ENCODE data around the gene ARHGAP6. TPM values are rescaled to one million over a fixed set of nuclear protein-coding genes. Genes with fewer than 3 reads are reported as not detected.

ARHGAP6 gene
- total RNA-seq, 1 donor = 5.4 TPM

DNA sequence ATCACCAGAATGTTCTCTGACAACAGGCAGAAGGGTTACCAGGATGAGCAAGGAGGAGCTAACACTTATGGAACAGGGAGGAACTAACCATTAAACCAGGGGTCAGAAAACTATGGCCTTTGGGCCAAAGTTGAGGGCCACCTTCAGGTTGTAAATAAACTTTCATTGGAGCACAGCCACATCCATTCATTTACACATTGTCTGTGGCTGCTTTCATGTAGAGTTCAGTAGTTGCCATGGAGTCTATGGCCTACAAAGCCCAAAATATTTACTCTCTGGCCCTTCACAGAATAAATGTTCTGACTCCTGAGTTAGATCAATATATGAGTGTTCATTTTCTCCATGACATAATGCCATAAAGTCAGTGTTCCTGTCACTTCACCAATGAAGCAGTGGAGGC is 567.8 kb downstream of the ARHGAP6 start:
- H3K9me3 ChIP-seq (ENCODE audit: low read depth, low read length) = no peaks in the 10 kb centered on the region
- H3K27me3 ChIP-seq (ENCODE audit: insufficient read depth, low read length) = no peaks in the 10 kb centered on the region
- H3K4me1 ChIP-seq (ENCODE audit: insufficient read depth, low read length) = no peaks in the 10 kb centered on the region
- H3K4me3 ChIP-seq (ENCODE audit: low read length) = no peak overlapping the region

DNA sequence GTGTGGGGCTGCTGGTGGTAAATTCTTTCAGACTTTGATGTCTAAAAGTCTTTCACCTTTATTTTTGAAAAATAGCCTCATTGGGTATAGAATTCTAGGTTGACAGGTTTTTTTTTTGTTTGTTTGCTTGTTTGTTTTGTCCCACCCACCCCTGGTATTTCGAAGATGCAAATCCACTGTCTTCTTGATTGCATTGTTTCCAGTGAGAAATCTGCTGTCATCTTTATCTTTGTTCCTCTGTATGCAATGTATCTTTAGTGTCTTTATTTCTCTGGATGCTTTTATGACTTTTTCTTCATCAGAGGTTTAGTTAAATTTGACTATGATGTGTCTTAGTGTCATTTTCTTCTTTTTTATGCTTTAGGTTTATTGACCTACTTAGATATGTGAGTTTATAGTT is 575.9 kb downstream of the ARHGAP6 start:
- H3K4me3 ChIP-seq (ENCODE audit: low read length) = no peak overlapping the region
- peaks cover 4% of the 10 kb centered on the region for H3K9me3 ChIP-seq (ENCODE audit: low read depth, low read length)
- no peaks in the 10 kb centered on the region for H3K27me3 ChIP-seq (ENCODE audit: insufficient read depth, low read length)
- H3K4me1 ChIP-seq (ENCODE audit: insufficient read depth, low read length) = no peaks in the 10 kb centered on the region

Other genes with a start within 250 kb of the ARHGAP6 start
- 83.0 TPM for gene MSL3, start 92.3 kb upstream of the ARHGAP6 start, total RNA-seq

Data from mononuclear cell (primary cell).